Bronchial epithelial cell (primary cell): ENCODE data around the gene STK32C. TPM values are rescaled to one million over a fixed set of nuclear protein-coding genes. Genes with fewer than 3 reads are reported as not detected.
A peak's percentile ranks its signal among the peaks of the same experiment; 100 is the strongest.

Experiments
- DNase-seq: peaks from one replicate; pipeline ENCODE4 v3.0.0-alpha.2; 2010; ENCODE audit warnings: low read depth
- FAIRE-seq: peaks from 2 replicates; lab custom pipeline; 2011; peaks lifted over from hg19 to GRCh38; lab: Jason Lieb, UNC
- H3K27me3 ChIP-seq: 2 replicates; pipeline ENCODE4 v1.5.1; 2011; ENCODE audit warnings: low read length; ENCODE audit not compliant: control insufficient read depth, insufficient read depth
- H3K36me3 ChIP-seq: 2 replicates; pipeline ENCODE4 v1.5.1; 2011; ENCODE audit warnings: low read length; ENCODE audit not compliant: control insufficient read depth, insufficient read depth
- H3K4me3 ChIP-seq: 2 replicates; pipeline ENCODE4 v1.5.1; 2011; ENCODE audit warnings: mild to moderate bottlenecking, low read depth, low read length, control low read depth
- total RNA-seq: library from RNA; depleted of rRNA; stranded (reverse); fragments of >200 nt; gene quantifications from 2 replicates; pipeline ENCODE4 v1.2.1, GENCODE V29; 2014
- TF ChIP-seq, protein P1 (sequence below): IDR thresholded peaks from 2 replicates; pipeline ENCODE4 v1.5.1; 2011; ENCODE audit warnings: mild to moderate bottlenecking, moderate library complexity, low read length, control low read depth, inconsistent platforms; ENCODE audit not compliant: insufficient read depth, severe bottlenecking

The STK32C gene
- total RNA-seq, 1 donor from 2014 or later: 9.7 TPM

DNA sequence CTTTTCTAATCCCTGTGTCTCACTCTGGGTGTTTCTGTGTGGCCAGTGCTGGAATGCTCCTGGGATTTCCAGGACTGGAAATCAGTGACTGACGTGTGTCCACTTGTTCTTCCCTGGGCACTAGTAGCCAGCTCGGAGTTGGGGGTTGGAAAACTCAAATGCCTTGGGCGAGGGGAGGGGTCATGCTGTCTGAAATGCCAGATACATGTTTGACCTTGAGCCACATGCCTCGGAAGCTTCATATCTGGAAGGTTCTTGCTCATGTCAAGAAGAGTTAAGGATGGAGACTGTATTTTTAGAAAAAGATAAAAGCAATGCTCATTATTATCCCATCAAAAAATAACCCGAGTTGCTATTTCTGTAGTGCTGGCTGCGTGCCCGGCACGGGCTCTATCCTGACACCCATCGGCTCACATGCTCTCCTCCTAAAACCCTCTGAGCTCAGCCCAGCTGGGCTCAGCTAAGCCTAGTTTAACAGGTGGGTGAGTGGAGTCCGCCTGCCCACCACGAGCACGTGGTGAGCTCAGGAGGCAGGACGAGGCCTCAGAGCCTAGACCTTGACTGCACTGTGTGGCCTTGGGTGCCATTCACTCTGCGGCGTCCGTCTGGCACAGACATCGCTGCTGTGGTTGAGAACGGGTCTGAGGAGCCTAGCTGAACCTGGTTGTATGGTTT lies 114.6 kb downstream of the STK32C start:
- DNase-seq: no peak

DNA sequence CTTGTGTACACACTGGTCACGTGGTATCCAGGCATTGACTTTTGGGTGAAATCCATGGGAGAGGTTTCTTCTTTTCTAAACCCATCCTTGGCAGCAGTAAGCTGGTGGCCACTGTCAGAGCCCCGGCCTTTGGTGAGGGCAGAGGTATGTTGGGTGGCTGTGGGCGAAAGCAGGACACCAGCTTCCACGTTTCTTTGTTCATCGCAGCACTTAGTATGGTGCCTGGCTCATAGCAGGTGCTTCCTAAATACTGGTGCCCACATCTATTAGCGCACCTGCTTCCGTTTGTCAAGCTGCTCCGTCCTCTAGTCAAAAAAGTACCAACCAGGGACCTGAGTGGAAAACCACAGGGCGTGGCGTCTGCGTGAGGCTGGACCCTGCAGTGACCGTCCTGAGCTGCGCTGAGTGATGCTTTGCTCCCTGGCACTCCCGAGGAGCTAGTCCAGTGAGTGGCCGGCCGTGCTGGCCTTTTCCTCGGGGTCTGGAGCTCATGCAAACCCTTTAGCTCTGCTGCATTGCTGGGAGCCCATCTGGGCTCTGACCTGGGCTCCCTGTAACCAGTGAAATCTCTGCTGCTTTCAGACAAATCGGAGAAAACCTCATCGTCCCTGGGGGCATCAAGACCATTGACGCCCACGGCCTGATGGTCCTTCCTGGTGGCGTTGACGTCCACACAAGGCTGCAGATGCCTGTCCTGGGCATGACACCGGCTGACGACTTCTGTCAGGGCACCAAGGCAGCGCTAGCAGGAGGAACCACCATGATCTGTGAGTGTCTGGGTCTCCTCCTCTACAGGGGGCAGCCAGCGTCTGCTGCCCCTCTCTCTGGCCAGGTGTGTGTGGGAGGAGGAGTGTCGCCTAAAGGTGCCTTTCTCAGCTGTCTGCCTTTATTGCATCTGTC lies 115.4 kb downstream of the STK32C start:
- DNase-seq (no peak), FAIRE-seq (peak; percentile 40)
- TF ChIP-seq, protein P1, sequence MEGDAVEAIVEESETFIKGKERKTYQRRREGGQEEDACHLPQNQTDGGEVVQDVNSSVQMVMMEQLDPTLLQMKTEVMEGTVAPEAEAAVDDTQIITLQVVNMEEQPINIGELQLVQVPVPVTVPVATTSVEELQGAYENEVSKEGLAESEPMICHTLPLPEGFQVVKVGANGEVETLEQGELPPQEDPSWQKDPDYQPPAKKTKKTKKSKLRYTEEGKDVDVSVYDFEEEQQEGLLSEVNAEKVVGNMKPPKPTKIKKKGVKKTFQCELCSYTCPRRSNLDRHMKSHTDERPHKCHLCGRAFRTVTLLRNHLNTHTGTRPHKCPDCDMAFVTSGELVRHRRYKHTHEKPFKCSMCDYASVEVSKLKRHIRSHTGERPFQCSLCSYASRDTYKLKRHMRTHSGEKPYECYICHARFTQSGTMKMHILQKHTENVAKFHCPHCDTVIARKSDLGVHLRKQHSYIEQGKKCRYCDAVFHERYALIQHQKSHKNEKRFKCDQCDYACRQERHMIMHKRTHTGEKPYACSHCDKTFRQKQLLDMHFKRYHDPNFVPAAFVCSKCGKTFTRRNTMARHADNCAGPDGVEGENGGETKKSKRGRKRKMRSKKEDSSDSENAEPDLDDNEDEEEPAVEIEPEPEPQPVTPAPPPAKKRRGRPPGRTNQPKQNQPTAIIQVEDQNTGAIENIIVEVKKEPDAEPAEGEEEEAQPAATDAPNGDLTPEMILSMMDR: no peak
- peaks cover 7% of the 10 kb centered on the region for H3K27me3 ChIP-seq
- no peaks in the 10 kb centered on the region for H3K36me3 ChIP-seq
- H3K4me3 ChIP-seq: no peak overlapping the region

More for the DNA sequence above, 114.6 kb downstream of the STK32C start:
- no peak for FAIRE-seq
- H3K36me3 ChIP-seq: no peaks in the 10 kb centered on the region
- H3K27me3 ChIP-seq: no peaks in the 10 kb centered on the region
- H3K4me3 ChIP-seq: no peak overlapping the region
- TF ChIP-seq, protein P1: no peak

DNA sequence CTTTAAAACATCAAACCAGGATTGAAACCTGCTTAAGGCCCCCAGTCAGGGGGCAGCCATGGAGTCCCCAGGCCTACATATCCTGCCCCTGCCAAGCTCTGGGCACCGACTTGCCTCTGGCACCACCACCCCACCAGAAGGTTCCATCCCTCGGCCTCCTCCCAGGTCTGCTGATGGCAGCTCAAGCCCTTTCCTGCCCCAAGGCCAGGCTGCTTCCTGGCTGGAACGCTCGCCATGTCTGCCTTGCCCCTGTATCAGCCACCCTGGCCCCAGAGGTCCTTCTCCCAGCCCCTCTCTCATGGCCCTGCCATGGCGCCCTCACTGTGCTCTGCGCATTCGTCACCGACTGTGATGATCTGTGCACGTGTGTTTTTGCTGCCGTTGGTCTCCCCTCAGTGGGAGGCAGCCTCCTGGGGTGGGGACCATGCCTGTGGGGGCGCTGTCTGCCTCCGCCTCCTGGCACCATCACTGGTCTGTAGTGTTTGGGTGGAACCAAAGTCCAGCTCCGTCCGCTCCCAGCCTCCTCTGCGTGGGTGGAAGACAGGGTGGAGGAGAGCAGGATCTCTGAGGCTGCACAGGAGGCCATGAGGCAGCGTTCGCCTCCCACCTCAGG lies 117.8 kb downstream of the STK32C start:
- no peak for FAIRE-seq
- H3K27me3 ChIP-seq: peaks cover 12% of the 10 kb centered on the region

DNA sequence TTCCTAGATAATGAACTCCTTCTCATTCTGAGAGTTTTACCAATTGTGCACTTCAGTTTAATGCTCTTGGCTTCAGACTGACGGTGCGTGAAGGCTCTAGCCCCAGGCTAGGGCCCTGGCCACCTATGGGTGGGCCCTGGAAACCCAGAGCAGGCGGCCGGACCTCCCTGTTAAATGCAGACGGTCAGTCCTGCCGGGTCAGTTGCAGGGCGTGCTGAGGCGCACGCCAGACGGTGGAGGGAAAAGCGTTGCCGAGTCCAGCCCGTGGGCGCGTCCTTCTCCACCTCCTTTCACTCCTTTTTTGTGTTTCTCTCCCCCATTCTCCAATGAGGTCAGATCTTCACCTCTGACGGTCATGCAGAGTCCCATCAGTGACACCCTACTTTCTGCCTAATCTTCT lies 118.7 kb downstream of the STK32C start:
- TF ChIP-seq, protein P1: no peak
- Histone ChIP-seq H3K27me3 (peaks cover 14% of the 10 kb centered on the region), H3K36me3 (no peaks in the 10 kb centered on the region), H3K4me3 (no peak overlapping the region)
- no peak for FAIRE-seq
- no peak for DNase-seq

More for the DNA sequence above, 117.8 kb downstream of the STK32C start:
- Histone ChIP-seq H3K36me3 (no peaks in the 10 kb centered on the region), H3K4me3 (no peak overlapping the region)
- TF ChIP-seq, protein P1: no peak
- DNase-seq: no peak

DNA sequence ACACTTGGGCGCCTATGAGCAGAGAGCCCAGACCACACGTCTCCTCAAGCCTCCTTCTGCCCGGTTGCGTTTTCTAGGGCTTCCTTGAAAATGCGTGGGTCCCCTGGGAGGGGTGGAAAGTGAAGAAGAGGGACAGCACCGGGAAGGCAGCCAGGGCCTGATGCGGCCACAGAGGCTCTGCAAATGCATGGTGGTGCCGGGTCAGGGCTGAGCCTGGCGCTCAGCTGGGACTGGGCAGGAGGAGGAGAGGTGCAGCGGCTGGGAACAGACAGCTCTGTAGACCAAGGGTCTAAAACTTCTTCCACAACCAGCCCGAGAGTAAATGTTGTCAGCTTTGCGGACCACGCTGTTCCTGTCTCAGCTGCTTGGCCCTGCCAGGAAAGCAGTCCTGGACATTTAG lies 119.4 kb downstream of the STK32C start:
- peaks cover 14% of the 10 kb centered on the region for H3K27me3 ChIP-seq
- no peak for DNase-seq
- H3K36me3 ChIP-seq: no peaks in the 10 kb centered on the region
- no peak overlapping the region for H3K4me3 ChIP-seq
- TF ChIP-seq, protein P1: no peak
- no peak for FAIRE-seq
